H1 (cell line): ENCODE results near the gene RASGEF1C. TPM values are rescaled to one million over a fixed set of nuclear protein-coding genes. Genes with fewer than 3 reads are reported as not detected.

Experiments
- CTCF ChIA-PET: fragments of 300-600 bp; sonication (Branson Sonifier 250); formaldehyde crosslinking; loops from one replicate; lab custom pipeline; 2021; ENCODE audit not compliant: partially characterized antibody; lab: Charles Lee
- POLR2A ChIA-PET: fragments of 300-600 bp; sonication (Branson Sonifier 250); formaldehyde crosslinking; loops from one replicate; lab custom pipeline; 2021; ENCODE audit warnings: inconsistent platforms; ENCODE audit not compliant: partially characterized antibody; lab: Charles Lee
- DNase-seq, 2 experiments: peaks; one replicate each; pipeline versions ENCODE4 v3.0.0 to v3.0.0-alpha.2; 2010 to 2022; ENCODE audit warnings: low spot score in 2 of 2, low read depth in 1 of 2, mixed read lengths in 1 of 2
- FAIRE-seq: peaks from 2 replicates; lab custom pipeline; 2011; peaks lifted over from hg19 to GRCh38; lab: Jason Lieb, UNC
- H2AFZ ChIP-seq: 2 replicates; pipeline ENCODE4 v1.8.1; 2012; ENCODE audit warnings: low read length, inconsistent platforms
- H2AK5ac ChIP-seq: 2 replicates; pipeline ENCODE4 v1.6.1; 2013; ENCODE audit warnings: low read depth, low read length
- H2BK120ac ChIP-seq: replicated peaks from 2 replicates; pipeline ENCODE3; 2013; ENCODE audit warnings: low read depth, low read length, inconsistent platforms
- H2BK12ac ChIP-seq: 2 replicates; pipeline ENCODE4 v1.6.1; 2013; ENCODE audit warnings: low read depth, low read length
- H2BK15ac ChIP-seq: 2 replicates; pipeline ENCODE4 v1.6.1; 2013; ENCODE audit warnings: low read length
- H2BK20ac ChIP-seq: 2 replicates; pipeline ENCODE4 v1.6.1; 2013; ENCODE audit warnings: low read length
- H2BK5ac ChIP-seq: 2 replicates; pipeline ENCODE4 v1.6.1; 2013; ENCODE audit warnings: low read depth, low read length
- H3K14ac ChIP-seq: 2 replicates; pipeline ENCODE4 v1.6.1; 2013; ENCODE audit warnings: inconsistent platforms; ENCODE audit not compliant: insufficient read length
- H3K18ac ChIP-seq: 2 replicates; pipeline ENCODE4 v1.6.1; 2013; ENCODE audit warnings: low read length; ENCODE audit errors: extremely low read depth
- H3K23ac ChIP-seq: 2 replicates; pipeline ENCODE4 v1.6.1; 2013; ENCODE audit warnings: inconsistent platforms; ENCODE audit not compliant: insufficient read length
- H3K23me2 ChIP-seq: 2 replicates; pipeline ENCODE4 v1.6.1; 2013; ENCODE audit warnings: low read depth, low read length
- H3K27ac ChIP-seq: 2 replicates; pipeline ENCODE4 v1.6.1; 2011; ENCODE audit warnings: low read depth, low read length, inconsistent platforms
- H3K27me3 ChIP-seq, 4 experiments: replicated peaks in 1 of 4; 1 replicate in 1 of 4; 2 replicates in 3 of 4; pipeline versions ENCODE4 v1.6.1 to v1.8.1; 2011 to 2013; ENCODE audit warnings: low read length in 3 of 4, mild to moderate bottlenecking in 3 of 4, inconsistent platforms in 2 of 4, mixed read lengths in 2 of 4, moderate library complexity in 1 of 4; ENCODE audit not compliant: control insufficient read depth in 3 of 4, insufficient read depth in 3 of 4; ENCODE audit errors: extremely low read depth in 1 of 4
- H3K36me3 ChIP-seq, 4 experiments: 2 replicates each; pipeline versions ENCODE4 v1.6.1 to v1.8.1; 2011 to 2013; ENCODE audit warnings: mild to moderate bottlenecking in 4 of 4, low read length in 3 of 4, moderate library complexity in 2 of 4, control low read depth in 1 of 4, inconsistent platforms in 1 of 4; ENCODE audit not compliant: insufficient read depth in 4 of 4, control insufficient read depth in 2 of 4
- H3K4ac ChIP-seq: replicated peaks from 2 replicates; pipeline ENCODE3; 2013; ENCODE audit warnings: low read length, low read depth, mixed read lengths, inconsistent platforms; ENCODE audit not compliant: insufficient read length
- H3K4me1 ChIP-seq, 4 experiments: replicated peaks in 1 of 4; 1 replicate in 1 of 4; 2 replicates in 3 of 4; pipeline versions ENCODE4 v1.6.1 to v1.8.1; 2011 to 2013; ENCODE audit warnings: low read length in 3 of 4, inconsistent platforms in 2 of 4, mixed read lengths in 1 of 4; ENCODE audit not compliant: insufficient read depth in 4 of 4, control insufficient read depth in 3 of 4
- H3K4me2 ChIP-seq, 2 experiments: 2 replicates each; pipeline versions ENCODE4 v1.6.1 to v1.8.1; 2011 to 2013; ENCODE audit warnings: low read depth in 2 of 2, low read length in 2 of 2, control low read depth in 1 of 2, inconsistent platforms in 1 of 2, mild to moderate bottlenecking in 1 of 2; ENCODE audit not compliant: insufficient read depth in 1 of 2
- H3K4me3 ChIP-seq, 4 experiments: fragments of 200-600, 300-600 bp in 1 of 4; sonication (generic), shearing (Covaris generic), sonication (Bioruptor Twin) in 1 of 4; 2 replicates each; pipeline versions ENCODE4 v1.5.1 to v1.8.1; 2011 to 2016; ENCODE audit warnings: low read length in 4 of 4, low read depth in 3 of 4, control low read depth in 2 of 4, inconsistent platforms in 2 of 4, mild to moderate bottlenecking in 2 of 4, mixed read lengths in 1 of 4, moderate library complexity in 1 of 4; ENCODE audit not compliant: insufficient read depth in 2 of 4; ENCODE audit errors: extremely low read depth in 1 of 4
- H3K56ac ChIP-seq: replicated peaks from 2 replicates; pipeline ENCODE3; 2013; ENCODE audit warnings: low read depth, mild to moderate bottlenecking, mixed read lengths, low read length, inconsistent platforms; ENCODE audit not compliant: insufficient read length
- H3K79me1 ChIP-seq: 2 replicates; pipeline ENCODE4 v1.6.1; 2013; ENCODE audit warnings: low read depth, low read length, control low read depth
- H3K79me2 ChIP-seq, 2 experiments: 2 replicates each; pipeline versions ENCODE4 v1.6.1 to v1.8.1; 2012 to 2013; ENCODE audit warnings: low read length in 2 of 2, mild to moderate bottlenecking in 2 of 2, inconsistent platforms in 1 of 2; ENCODE audit not compliant: insufficient read depth in 2 of 2, control insufficient read depth in 1 of 2
- H3K9ac ChIP-seq, 4 experiments: replicated peaks in 1 of 4; 1 replicate in 1 of 4; 2 replicates in 3 of 4; pipeline versions ENCODE4 v1.6.1 to v1.8.1; 2011 to 2013; ENCODE audit warnings: low read depth in 3 of 4, low read length in 3 of 4, control low read depth in 2 of 4, mild to moderate bottlenecking in 2 of 4, moderate library complexity in 2 of 4, inconsistent platforms in 1 of 4; ENCODE audit errors: extremely low read depth in 1 of 4
- H3K9me3 ChIP-seq, 2 experiments: 2 replicates each; pipeline versions ENCODE4 v1.6.1 to v1.8.1; 2012 to 2013; ENCODE audit warnings: mild to moderate bottlenecking in 2 of 2, moderate library complexity in 2 of 2, control low read depth in 1 of 2, inconsistent platforms in 1 of 2, low read depth in 1 of 2, low read length in 1 of 2, mixed read lengths in 1 of 2; ENCODE audit not compliant: insufficient read depth in 2 of 2
- H4K20me1 ChIP-seq, 2 experiments: replicated peaks in 1 of 2; 2 replicates each; pipeline versions ENCODE3 to v1.8.1; 2011 to 2013; ENCODE audit warnings: inconsistent platforms in 2 of 2, low read length in 2 of 2, mild to moderate bottlenecking in 1 of 2; ENCODE audit not compliant: insufficient read depth in 2 of 2, control insufficient read depth in 1 of 2
- H4K5ac ChIP-seq: 2 replicates; pipeline ENCODE4 v1.6.1; 2013; ENCODE audit warnings: low read length, low read depth, mixed read lengths, inconsistent platforms; ENCODE audit not compliant: insufficient read length
- H4K8ac ChIP-seq: 2 replicates; pipeline ENCODE4 v1.8.0; 2013; ENCODE audit warnings: mild to moderate bottlenecking, moderate library complexity, low read length, inconsistent platforms; ENCODE audit not compliant: insufficient read depth; ENCODE audit errors: extremely low read depth
- H4K91ac ChIP-seq: replicated peaks from 2 replicates; pipeline ENCODE3; 2013; ENCODE audit warnings: low read length, mixed read lengths, inconsistent platforms; ENCODE audit not compliant: insufficient read length
- ATF2 ChIP-seq: IDR thresholded peaks from 2 replicates; pipeline ENCODE4 v1.6.1; 2012; ENCODE audit warnings: low read length, inconsistent platforms
- ATF3 ChIP-seq: IDR thresholded peaks from 2 replicates; pipeline ENCODE4 v1.6.1; 2011; ENCODE audit warnings: low read depth, mild to moderate bottlenecking, low read length; ENCODE audit not compliant: insufficient read depth
- CHD1 ChIP-seq: IDR thresholded peaks from 2 replicates; pipeline ENCODE4 v1.6.1; 2012; ENCODE audit warnings: low read depth, low read length, improper control_type of control experiment
- GTF2F1 ChIP-seq: IDR thresholded peaks from 2 replicates; pipeline ENCODE4 v1.6.1; 2012; ENCODE audit warnings: low read depth, low read length, improper control_type of control experiment, borderline replicate concordance
- POLR2AphosphoS5 ChIP-seq: IDR thresholded peaks from 2 replicates; pipeline ENCODE4 v1.6.1; 2011; ENCODE audit warnings: low read depth, low read length
- RXRA ChIP-seq: IDR thresholded peaks from 2 replicates; pipeline ENCODE4 v1.6.1; 2011; ENCODE audit warnings: low read depth, mild to moderate bottlenecking, low read length, moderate library complexity; ENCODE audit not compliant: insufficient read depth
- SIN3A ChIP-seq, 2 experiments: IDR thresholded peaks in 1 of 2; conservative IDR thresholded peaks in 1 of 2; 2 replicates each; pipeline ENCODE4 v1.6.1; 2011 to 2012; ENCODE audit warnings: low read length in 2 of 2, improper control_type of control experiment in 1 of 2, low read depth in 1 of 2, mild to moderate bottlenecking in 1 of 2
- SP2 ChIP-seq: IDR thresholded peaks from 2 replicates; pipeline ENCODE4 v1.6.1; 2012; ENCODE audit warnings: mild to moderate bottlenecking, low read length, inconsistent platforms
- SP4 ChIP-seq: IDR thresholded peaks from 2 replicates; pipeline ENCODE4 v1.6.1; 2012; ENCODE audit warnings: low read length, inconsistent platforms
- SUZ12 ChIP-seq: fragments of 200-600 bp; sonication (generic); IDR thresholded peaks from 2 replicates; pipeline ENCODE4 v1.6.1; 2012; ENCODE audit warnings: mild to moderate bottlenecking, inconsistent platforms, low read length, moderate library complexity, mixed read lengths
- TBP ChIP-seq: IDR thresholded peaks from 2 replicates; pipeline ENCODE4 v1.6.1; 2011; ENCODE audit warnings: low read depth, low read length, improper control_type of control experiment
- TCF12 ChIP-seq: IDR thresholded peaks from 2 replicates; pipeline ENCODE4 v1.6.1; 2011; ENCODE audit warnings: low read depth, mild to moderate bottlenecking, low read length
- WGBS, 2 experiments: shearing (Covaris generic) in 1 of 2; methylation state at CpG; one replicate each; pipeline versions ENCODE4 v1.1.6 to v1.1.7; 2013 to 2015; ENCODE audit warnings: low lambda C conversion rate in 2 of 2, mixed read lengths in 2 of 2, inconsistent platforms in 1 of 2, low coverage in 1 of 2, missing lambda C conversion rate in 1 of 2; ENCODE audit not compliant: insufficient replicate concordance in 2 of 2, insufficient coverage in 1 of 2, insufficient read length in 1 of 2; ENCODE audit errors: extremely low coverage in 1 of 2, missing lambda C conversion rate in 1 of 2; 5-methylcytosine and 5-hydroxymethylcytosine counted together
- polyA plus RNA-seq, 7 experiments: library from polyadenylated mRNA; depleted of rRNA in 3 of 7; stranded (reverse) in 5 of 7; unstranded in 2 of 7; fragments of >200 nt in 5 of 7; fragments of 200-250 nt in 2 of 7; gene quantifications; 1 replicate in 5 of 7; 2 replicates in 1 of 7; 4 replicates in 1 of 7; pipeline versions ENCODE4 v1.2.1 to v1.2.3, GENCODE V29; 2011 to 2013; ENCODE audit warnings: missing spikeins in 2 of 7, mixed read lengths in 2 of 7
- total RNA-seq: library from RNA; stranded (reverse); fragmentation: NEBNext Ultra II Directional; extraction: Animal tissue kit (Norgen Biotek cat#: 25700); gene quantifications from 2 replicates; pipeline ENCODE4 v1.2.1, GENCODE V29; 2021

RASGEF1C gene
- total and polyA plus RNA-seq, 2 of the 8 experiments (the other 6 are each of a cell fraction or from before 2014, with no cell fraction given) = 0.26 to 0.61 TPM

GRCh38 chr5:180118391-180118791 is 90.6 kb downstream of the RASGEF1C start:
- Histone ChIP-seq H3K36me3 (no peaks in the 10 kb centered on the region), H3K56ac (no peak overlapping the region), H3K23me2 (no peaks in the 10 kb centered on the region), H4K5ac (no peak overlapping the region), H3K23ac (no peak overlapping the region), H4K91ac (no peak overlapping the region), H3K18ac (no peak overlapping the region), H3K79me1 (no peaks in the 10 kb centered on the region), H2AK5ac (no peak overlapping the region), H4K8ac (peak overlapping the region; percentile 25; the same call in 1 of the 2 replicates), H3K4me2 (no peak overlapping the region), H2BK5ac (no peak overlapping the region), H3K27ac (no peak overlapping the region), H2BK120ac (no peak overlapping the region), H3K4ac (no peak overlapping the region), H3K4me1 (no peaks in the 10 kb centered on the region; a peak in 1 of 7 replicates), H2BK12ac (no peak overlapping the region), H3K14ac (no peak overlapping the region), H3K9me3 (no peaks in the 10 kb centered on the region), H3K4me3 (no peak overlapping the region), H4K20me1 (no peaks in the 10 kb centered on the region), H2BK20ac (no peak overlapping the region), H2BK15ac (no peak overlapping the region), H3K9ac (no peak overlapping the region), H3K27me3 (no peaks in the 10 kb centered on the region), H2AFZ (no peak overlapping the region), H3K79me2 (no peaks in the 10 kb centered on the region)
- 94% methylated on average over 13 of the region's 14 CpGs; no CpG with 5 or more reads in 1 of the 2 experiments for WGBS, 2 experiments
- ChIA-PET POLR2A (interaction anchor here (0.6 kb wide), 1 partner anchor 462 kb away, joined by 3 read pairs; no protein-coding TSS in a partner anchor), CTCF (interaction anchor here (1.0 to 1.2 kb wide), 2 partner anchors 25 to 143 kb away, joined by 3 to 4 read pairs; no protein-coding TSS in a partner anchor)
- DNase-seq (peak in 1 of 2 experiments; percentile 43), FAIRE-seq (no peak)
- no peak for TF ChIP-seq SIN3A (conservative IDR thresholded peaks at IDR 0.05 in 1 of 2, IDR thresholded peaks at IDR 0.05 in 1 of 2; ENCODE audit: low read depth in 1 of 2, low read length in 2 of 2)
- TF ChIP-seq ATF2 = no peak
- no peak for TF ChIP-seq ATF3
- no peak for TF ChIP-seq CHD1
- no peak for TF ChIP-seq SP2
- TF ChIP-seq POLR2AphosphoS5 = no peak
- TF ChIP-seq TCF12 = no peak
- TF ChIP-seq SUZ12 = no peak
- TF ChIP-seq TBP = no peak
- TF ChIP-seq GTF2F1 = no peak
- TF ChIP-seq SP4 = no peak
- TF ChIP-seq RXRA = no peak
